Neural cell (in vitro differentiated cells): ENCODE data around the gene ADCY2.

Experiments
- CTCF ChIP-seq: fragments of 450-650 bp; IDR thresholded peaks from 2 replicates; pipeline ENCODE4 v1.5.1; 2014; ENCODE audit warnings: antibody characterized with exemption, mild to moderate bottlenecking, moderate library complexity; ENCODE audit not compliant: poor library complexity, severe bottlenecking
- EP300 ChIP-seq: fragments of 450-650 bp; conservative IDR thresholded peaks from 2 replicates; pipeline ENCODE4 v1.6.1; 2014; ENCODE audit warnings: antibody characterized with exemption, mild to moderate bottlenecking, moderate library complexity; ENCODE audit not compliant: poor library complexity, severe bottlenecking
- POLR2AphosphoS5 ChIP-seq: IDR thresholded peaks from 2 replicates; pipeline ENCODE4 v1.6.1; 2012
- SMC3 ChIP-seq: fragments of 450-650 bp; conservative IDR thresholded peaks from 2 replicates; pipeline ENCODE4 v1.6.1; 2014; ENCODE audit warnings: antibody characterized with exemption, mild to moderate bottlenecking, moderate library complexity; ENCODE audit not compliant: poor library complexity

- TF ChIP-seq CTCF: no peak
- TF ChIP-seq POLR2AphosphoS5: peak; percentile 41
- peak; percentile 47 for TF ChIP-seq EP300
- no peak for TF ChIP-seq SMC3
These were observed 105.1 kb downstream of the ADCY2 start for GRCh38 chr5:7501061-7501460.
